IgD-negative memory B cell (primary cell): ENCODE results near the gene LGALS4. TPM values are rescaled to one million over a fixed set of nuclear protein-coding genes. Genes with fewer than 3 reads are reported as not detected.
"Not testable (repeated sequence)": the region's sequence is repeated elsewhere in the genome, so short reads cannot be mapped to it uniquely, and the experiment has no call there.

Experiments used
- H3K27ac Mint-ChIP-seq, 3 donors: one replicate each; pipeline ENCODE4 v1.8.0; 2020 to 2022; ENCODE audit warnings: mild to moderate bottlenecking in 3 of 3, mixed read lengths in 3 of 3, moderate library complexity in 1 of 3
- H3K27me3 Mint-ChIP-seq: one replicate; pipeline ENCODE4 v1.8.0; 2021; ENCODE audit warnings: mixed read lengths
- H3K36me3 Mint-ChIP-seq: one replicate; pipeline ENCODE4 v1.8.0; 2020; ENCODE audit warnings: mild to moderate bottlenecking, mixed read lengths
- H3K4me1 Mint-ChIP-seq, 3 donors: one replicate each; pipeline ENCODE4 v1.8.0; 2020 to 2022; ENCODE audit warnings: mixed read lengths in 3 of 3, mild to moderate bottlenecking in 1 of 3
- H3K4me3 Mint-ChIP-seq, 4 donors: one replicate each; pipeline ENCODE4 v1.8.0; 2020 to 2022; ENCODE audit warnings: mild to moderate bottlenecking in 4 of 4, mixed read lengths in 4 of 4, moderate library complexity in 3 of 4
- H3K9me3 Mint-ChIP-seq, 3 donors: one replicate each; pipeline ENCODE4 v1.8.0; 2020 to 2021; ENCODE audit warnings: mixed read lengths in 3 of 3, mild to moderate bottlenecking in 1 of 3
- polyA plus RNA-seq: library from polyadenylated mRNA; unstranded; fragments of 300-500 nt; fragmentation: Illumina TruSeq; gene quantifications from one replicate; pipeline ENCODE4 v1.2.3, GENCODE V29; 2021

The LGALS4 gene
- polyA plus RNA-seq, 1 donor from 2014 or later: not detected

DNA sequence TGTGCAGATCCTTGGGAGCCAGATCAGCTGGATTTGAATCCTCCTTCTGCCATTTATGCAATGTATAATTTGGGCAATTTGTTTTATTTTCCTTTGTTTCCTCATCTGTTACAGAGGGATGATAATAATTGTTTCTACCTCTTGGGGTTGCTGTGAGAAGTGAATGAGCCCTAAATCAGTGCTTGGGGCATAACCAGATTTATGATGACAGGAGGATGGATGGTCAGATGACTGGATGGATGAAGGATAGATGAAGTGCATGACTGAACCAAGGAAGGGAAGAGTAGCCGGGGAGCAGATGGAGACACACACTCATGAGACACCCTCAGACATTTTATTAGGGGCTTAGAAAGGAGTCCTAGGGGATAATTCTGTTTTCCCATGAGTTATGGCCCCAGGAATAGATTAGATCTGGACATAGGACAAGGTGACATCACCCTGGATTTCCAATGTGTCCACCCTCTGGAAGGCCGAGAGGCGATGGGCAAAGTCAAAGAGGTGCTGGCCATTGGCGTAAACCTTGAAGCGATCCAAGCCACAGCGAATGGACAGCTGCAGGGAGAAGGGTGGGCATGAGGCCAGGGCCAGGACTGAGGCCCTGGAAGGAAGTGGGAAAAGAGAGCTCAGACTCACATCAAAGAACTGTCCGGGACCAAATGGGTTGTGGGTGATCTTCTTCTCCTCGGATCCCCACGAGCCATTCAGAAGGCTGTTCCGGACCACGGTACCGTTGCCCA, 11.2 kb downstream of the LGALS4 start:
- H3K27me3 Mint-ChIP-seq: no peaks in the 10 kb centered on the region
- H3K4me1 Mint-ChIP-seq: peaks cover 0 to 3% (median 3%) of the 10 kb centered on the region in 3 donors
- H3K27ac Mint-ChIP-seq: no peak overlapping the region
- no peaks in the 10 kb centered on the region for H3K9me3 Mint-ChIP-seq
- no peak overlapping the region for H3K4me3 Mint-ChIP-seq
- H3K36me3 Mint-ChIP-seq: peaks cover 2% of the 10 kb centered on the region

- no peak overlapping the region for H3K27ac Mint-ChIP-seq
- H3K27me3 Mint-ChIP-seq: no peaks in the 10 kb centered on the region
- peaks cover 2% of the 10 kb centered on the region for H3K36me3 Mint-ChIP-seq
- H3K9me3 Mint-ChIP-seq: no peaks in the 10 kb centered on the region
- peaks cover 0 to 5% (median 2%) of the 10 kb centered on the region in 3 donors for H3K4me1 Mint-ChIP-seq
- H3K4me3 Mint-ChIP-seq: no peak overlapping the region
Observed at GRCh38 chr19:38800577-38801347, 12.0 kb downstream of the LGALS4 start.

GRCh38 chr19:38799104-38799503, 13.6 kb downstream of the LGALS4 start:
- Mint-ChIP-seq H3K9me3 (no peaks in the 10 kb centered on the region), H3K27me3 (no peaks in the 10 kb centered on the region), H3K36me3 (peaks cover 2% of the 10 kb centered on the region), H3K4me3 (no peak overlapping the region), H3K27ac (no peak overlapping the region), H3K4me1 (peaks cover 0 to 4% (median 0%) of the 10 kb centered on the region in 3 donors)

DNA sequence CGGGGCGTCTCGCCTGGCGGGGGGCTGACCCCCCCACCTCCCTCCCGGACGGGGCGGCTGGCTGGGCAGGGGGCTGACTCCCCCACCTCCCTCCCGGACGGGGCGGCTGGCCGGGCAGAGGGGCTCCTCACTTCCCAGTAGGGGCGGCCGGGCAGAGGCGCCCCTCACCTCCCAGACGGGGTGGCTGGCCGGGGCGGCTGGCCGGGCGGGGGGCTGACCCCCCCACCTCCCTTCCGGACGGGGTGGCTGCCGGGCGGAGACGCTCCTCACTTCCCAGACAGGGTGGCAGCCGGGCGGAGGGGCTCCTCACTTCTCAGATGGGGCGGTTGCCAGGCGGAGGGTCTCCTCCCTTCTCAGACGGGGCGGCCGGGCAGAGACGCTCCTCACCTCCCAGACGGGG, 15.0 kb downstream of the LGALS4 start:
- H3K36me3 Mint-ChIP-seq, H3K4me3 Mint-ChIP-seq, H3K9me3 Mint-ChIP-seq, H3K27ac Mint-ChIP-seq, H3K27me3 Mint-ChIP-seq: not testable (repeated sequence)
- peaks cover 0 to 13% (median 0%) of the 10 kb centered on the region in 3 donors for H3K4me1 Mint-ChIP-seq

- no peak overlapping the region for H3K4me3 Mint-ChIP-seq
- peaks cover 2% of the 10 kb centered on the region for H3K36me3 Mint-ChIP-seq
- H3K9me3 Mint-ChIP-seq: no peaks in the 10 kb centered on the region
- peaks cover 0 to 13% (median 0%) of the 10 kb centered on the region in 3 donors for H3K4me1 Mint-ChIP-seq
- no peaks in the 10 kb centered on the region for H3K27me3 Mint-ChIP-seq
- no peak overlapping the region for H3K27ac Mint-ChIP-seq
Observed at GRCh38 chr19:38796154-38796553, 16.6 kb downstream of the LGALS4 start.

GRCh38 chr19:38795549-38795948, 17.2 kb downstream of the LGALS4 start:
- Mint-ChIP-seq H3K9me3 (no peaks in the 10 kb centered on the region), H3K4me3 (no peak overlapping the region), H3K27me3 (no peaks in the 10 kb centered on the region), H3K36me3 (peaks cover 2% of the 10 kb centered on the region), H3K4me1 (peaks cover 0 to 13% (median 0%) of the 10 kb centered on the region in 3 donors), H3K27ac (no peak overlapping the region)

DNA sequence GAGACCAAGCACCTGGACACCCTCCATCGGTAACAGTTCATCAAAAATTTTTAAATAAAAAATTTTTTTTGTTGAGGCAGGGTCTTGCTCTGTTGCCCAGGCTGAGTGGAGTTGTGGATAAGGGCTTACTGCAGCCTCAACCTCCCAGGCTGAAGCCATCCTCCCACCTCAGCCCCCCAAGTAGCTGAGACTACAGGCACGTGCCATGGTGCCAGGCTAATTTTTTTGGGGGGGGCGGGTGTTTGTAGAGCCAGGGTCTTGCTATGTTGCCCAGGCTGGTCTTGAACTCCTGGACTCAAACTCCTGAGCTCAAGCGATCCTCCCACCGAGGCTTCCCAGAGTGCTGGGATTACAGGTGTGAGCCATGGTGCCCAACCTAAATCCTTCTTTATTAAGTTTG, 19.1 kb downstream of the LGALS4 start:
- Mint-ChIP-seq H3K27me3 (no peaks in the 10 kb centered on the region), H3K27ac (no peak overlapping the region), H3K4me3 (peak overlapping the region in 1 of 4 donors; percentile 74), H3K9me3 (no peaks in the 10 kb centered on the region), H3K4me1 (peaks cover 0 to 13% (median 0%) of the 10 kb centered on the region in 3 donors), H3K36me3 (no peaks in the 10 kb centered on the region)

DNA sequence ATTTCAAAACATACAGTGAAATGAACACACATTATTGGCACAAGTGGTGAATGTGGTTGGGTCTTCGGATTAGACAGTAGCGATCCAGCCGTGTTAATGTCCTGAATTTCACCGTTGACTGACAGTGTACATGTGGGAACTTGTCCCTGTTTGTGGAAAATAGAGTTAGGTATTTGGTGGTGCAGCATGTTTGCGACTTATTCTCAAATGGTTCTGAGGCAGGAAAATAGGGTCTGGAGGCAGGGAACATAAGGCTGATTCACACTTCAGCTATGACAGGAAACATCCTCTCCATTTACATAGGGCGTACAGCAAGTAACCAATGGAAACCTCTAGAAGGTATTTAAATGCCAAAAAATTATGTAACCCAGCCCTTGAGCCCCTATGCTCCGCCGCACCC, 19.6 kb downstream of the LGALS4 start:
- H3K4me1 Mint-ChIP-seq: peaks cover 0 to 13% (median 0%) of the 10 kb centered on the region in 3 donors
- H3K27ac Mint-ChIP-seq: no peak overlapping the region
- no peaks in the 10 kb centered on the region for H3K9me3 Mint-ChIP-seq
- H3K4me3 Mint-ChIP-seq: peak overlapping the region; percentile 45 to 75 (median 67)
- H3K27me3 Mint-ChIP-seq: no peaks in the 10 kb centered on the region
- H3K36me3 Mint-ChIP-seq: no peaks in the 10 kb centered on the region

DNA sequence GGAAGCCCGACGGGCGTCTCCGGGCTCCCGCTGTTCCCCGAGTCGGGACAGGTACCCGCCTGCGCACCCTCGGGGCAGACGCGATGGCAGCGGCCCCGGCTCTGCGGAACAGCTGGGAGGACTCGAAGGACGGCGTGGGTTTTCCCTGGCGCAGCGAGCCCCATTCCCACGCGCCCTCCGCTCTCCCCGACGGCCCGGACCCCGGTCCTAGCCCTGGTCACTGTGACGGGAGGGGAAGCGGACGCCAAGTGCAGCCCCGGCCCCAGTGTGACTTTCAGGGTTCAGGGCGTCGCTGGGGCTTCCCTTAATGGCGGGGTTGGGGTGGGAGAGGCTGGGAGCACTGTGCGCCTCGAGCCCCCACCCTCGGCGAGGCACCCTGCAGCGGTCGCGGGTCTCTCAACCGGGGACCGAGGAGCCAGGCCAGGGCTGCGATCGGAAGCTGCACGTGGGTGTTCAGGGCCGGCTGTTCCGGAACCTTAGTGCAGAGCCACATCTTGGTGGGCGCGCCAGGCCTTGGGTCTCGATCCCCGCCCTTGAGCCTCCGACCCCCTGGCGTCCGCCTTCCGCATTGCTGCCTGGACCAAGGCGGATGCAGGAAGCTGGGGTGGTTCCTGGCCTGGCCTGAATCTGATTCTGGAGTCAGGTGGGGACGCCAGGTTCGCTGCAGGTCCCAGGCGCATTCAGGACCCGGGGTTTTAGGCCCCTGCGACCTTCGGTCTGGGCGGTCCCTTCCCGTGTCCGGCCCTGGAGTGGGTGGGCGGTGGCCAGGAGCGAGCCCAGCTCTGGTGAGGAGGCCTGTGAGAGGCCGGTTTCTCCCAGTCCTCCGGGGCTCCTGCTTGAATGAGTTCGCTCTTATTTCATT, 20.3 kb downstream of the LGALS4 start:
- H3K4me1 Mint-ChIP-seq: peaks cover 0 to 13% (median 0%) of the 10 kb centered on the region in 3 donors
- no peak overlapping the region for H3K27ac Mint-ChIP-seq
- H3K9me3 Mint-ChIP-seq: no peaks in the 10 kb centered on the region
- H3K4me3 Mint-ChIP-seq: peak overlapping the region; percentile 55 to 75 (median 67)
- H3K27me3 Mint-ChIP-seq: no peaks in the 10 kb centered on the region
- H3K36me3 Mint-ChIP-seq: no peaks in the 10 kb centered on the region

DNA sequence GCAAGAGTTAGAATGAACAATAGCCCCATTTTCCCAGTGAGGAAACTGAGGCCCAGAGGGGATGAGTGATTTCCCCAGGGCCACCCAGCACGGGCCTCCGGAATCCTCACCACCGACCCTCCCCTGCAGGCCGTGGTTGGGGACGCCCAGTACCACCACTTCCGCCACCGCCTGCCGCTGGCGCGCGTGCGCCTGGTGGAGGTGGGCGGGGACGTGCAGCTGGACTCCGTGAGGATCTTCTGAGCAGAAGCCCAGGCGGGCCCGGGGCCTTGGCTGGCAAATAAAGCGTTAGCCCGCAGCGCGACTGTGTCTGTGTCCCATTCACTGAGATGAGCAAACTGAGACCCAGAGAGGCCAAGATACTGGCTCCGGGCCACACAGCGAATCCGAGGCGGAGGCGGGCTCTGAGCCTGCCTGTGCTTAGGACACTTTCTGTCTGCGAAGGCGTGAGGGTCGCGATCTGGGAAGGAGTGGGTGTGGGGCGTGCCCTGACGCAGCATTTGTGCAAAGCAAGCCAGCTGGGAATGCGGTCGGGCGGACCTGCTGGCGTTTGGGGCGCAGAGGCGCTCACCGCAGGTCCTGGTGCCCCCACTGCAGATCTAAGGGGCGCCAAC, 21.2 kb downstream of the LGALS4 start:
- not testable (repeated sequence) for H3K27ac Mint-ChIP-seq, H3K36me3 Mint-ChIP-seq, H3K9me3 Mint-ChIP-seq, H3K4me3 Mint-ChIP-seq, H3K27me3 Mint-ChIP-seq
- H3K4me1 Mint-ChIP-seq: peaks cover 0 to 13% (median 0%) of the 10 kb centered on the region in 3 donors

DNA sequence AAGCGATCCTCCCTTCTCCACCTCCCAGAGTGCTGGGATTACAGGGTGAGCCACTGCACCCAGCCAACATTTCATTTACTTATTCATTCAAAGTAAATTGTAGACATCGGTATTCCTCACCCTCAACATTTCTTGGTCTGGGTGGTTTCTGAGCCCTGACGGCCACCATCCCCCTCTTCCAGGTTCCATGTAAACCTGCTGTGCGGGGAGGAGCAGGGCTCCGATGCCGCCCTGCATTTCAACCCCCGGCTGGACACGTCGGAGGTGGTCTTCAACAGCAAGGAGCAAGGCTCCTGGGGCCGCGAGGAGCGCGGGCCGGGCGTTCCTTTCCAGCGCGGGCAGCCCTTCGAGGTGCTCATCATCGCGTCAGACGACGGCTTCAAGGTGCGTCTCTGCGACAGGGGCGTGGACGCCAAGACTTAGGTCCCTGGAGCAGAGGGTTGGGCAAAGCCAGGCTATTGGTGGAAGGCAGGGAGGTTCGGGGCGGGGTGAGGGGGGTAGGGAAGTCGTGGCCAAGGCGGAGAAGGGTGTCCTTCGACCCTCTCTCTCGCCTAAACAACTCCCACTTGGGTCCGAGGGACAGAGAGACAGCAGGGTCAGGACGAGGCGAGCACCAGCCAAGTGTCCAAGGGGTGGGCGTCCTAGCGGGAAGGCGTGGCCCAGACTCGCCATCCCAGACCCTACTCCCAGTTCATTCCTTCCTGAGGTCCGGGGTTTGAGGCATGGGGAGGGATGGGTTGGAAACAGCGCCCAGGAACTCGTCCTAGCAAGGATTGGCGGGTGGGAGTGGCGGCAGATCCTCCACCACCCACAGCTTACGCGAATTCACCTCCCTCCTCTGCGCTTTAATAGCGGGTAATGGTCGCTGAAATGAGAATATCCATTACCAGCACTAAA, 22.0 kb downstream of the LGALS4 start:
- not testable (repeated sequence) for H3K9me3 Mint-ChIP-seq, H3K27me3 Mint-ChIP-seq, H3K36me3 Mint-ChIP-seq, H3K27ac Mint-ChIP-seq, H3K4me3 Mint-ChIP-seq
- peaks cover 0 to 10% (median 0%) of the 10 kb centered on the region in 3 donors for H3K4me1 Mint-ChIP-seq

DNA sequence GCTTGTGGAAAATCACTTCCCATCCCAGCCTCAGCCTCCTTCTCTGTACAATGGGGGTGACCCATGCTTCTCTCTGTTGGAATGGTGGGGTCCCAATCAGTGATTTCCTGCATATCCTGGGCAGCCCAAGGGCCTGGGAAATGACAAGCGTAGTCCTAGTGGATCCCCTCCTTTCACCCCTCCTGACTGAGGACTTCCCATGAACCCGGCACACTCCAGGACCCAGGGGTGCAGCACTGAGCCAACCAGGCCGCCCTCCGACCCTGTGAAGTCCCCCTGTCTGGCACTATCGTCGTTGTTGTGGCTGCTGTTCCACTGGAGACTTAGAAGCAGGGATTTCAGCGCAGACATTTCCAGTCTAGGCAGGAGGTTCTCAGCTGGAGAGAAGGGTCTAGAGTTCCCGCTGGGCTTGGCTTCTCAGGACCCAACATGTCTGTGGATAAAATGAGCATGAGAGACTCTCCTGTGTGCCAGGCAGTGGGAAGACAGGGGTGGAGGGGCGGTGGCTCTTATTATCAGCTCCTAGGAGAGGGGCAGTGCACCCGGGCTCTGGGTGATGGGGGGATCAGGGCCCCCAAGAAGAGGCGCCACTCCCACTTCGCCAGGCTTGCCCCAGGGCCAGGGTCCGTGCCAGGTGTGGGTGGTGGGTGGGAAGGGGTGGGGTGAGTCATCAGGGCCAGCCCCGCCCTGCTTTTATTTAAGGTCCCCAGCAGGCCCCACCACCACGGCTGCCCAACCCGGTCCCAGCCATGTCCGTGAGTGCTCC, 24.1 kb downstream of the LGALS4 start, which contains the start of gene LGALS7B:
LGALS7B (plus strand) TSS at position 723 of the 766 bp plus-strand sequence; CDS start at position 750, 27 bp downstream.
- H3K27me3 Mint-ChIP-seq: no peaks in the 10 kb centered on the region
- peaks cover 0 to 6% (median 0%) of the 10 kb centered on the region in 3 donors for H3K4me1 Mint-ChIP-seq
- H3K9me3 Mint-ChIP-seq: no peaks in the 10 kb centered on the region
- H3K4me3 Mint-ChIP-seq: peak within 1 kb of the TSS in 1 of 4 donors; percentile 40
- no peak within 1 kb of the TSS for H3K27ac Mint-ChIP-seq
- no peaks in the 10 kb centered on the region for H3K36me3 Mint-ChIP-seq

DNA sequence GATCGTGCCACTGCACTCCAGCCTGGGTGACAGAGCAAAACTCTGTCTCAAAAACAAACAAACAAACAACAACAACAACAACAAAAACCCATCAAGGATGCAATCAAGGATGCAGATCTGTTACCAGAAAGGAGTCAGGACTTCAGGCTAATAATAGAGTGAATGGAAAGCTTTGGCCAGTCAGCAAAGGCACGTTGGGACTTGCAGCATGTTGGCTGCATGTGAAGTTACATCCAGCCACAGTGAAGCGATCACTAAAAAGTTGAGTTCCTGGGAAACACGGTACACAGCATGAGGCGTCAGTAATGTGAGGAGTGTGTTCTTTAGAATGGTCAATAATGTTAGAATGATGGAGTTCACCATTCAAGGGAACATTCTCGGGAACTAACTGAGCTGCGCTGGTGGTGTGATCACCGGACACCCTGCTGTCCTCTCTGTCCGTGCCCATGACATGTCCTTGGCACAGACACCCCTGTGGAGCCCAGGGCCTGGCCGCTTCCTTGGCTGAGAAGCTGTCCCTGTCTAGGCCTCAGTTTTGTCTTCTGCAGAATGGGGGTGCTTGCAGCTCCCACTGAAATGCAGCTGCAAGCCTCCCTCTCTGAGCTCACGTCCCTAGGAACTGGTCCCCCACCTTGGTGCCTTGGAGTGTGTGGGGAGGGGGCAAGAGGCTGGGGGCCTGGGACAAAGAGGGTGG, 26.0 kb downstream of the LGALS4 start:
- no peaks in the 10 kb centered on the region for H3K9me3 Mint-ChIP-seq
- no peaks in the 10 kb centered on the region for H3K36me3 Mint-ChIP-seq
- no peak overlapping the region for H3K27ac Mint-ChIP-seq
- no peak overlapping the region for H3K4me3 Mint-ChIP-seq
- no peaks in the 10 kb centered on the region for H3K4me1 Mint-ChIP-seq
- H3K27me3 Mint-ChIP-seq: no peaks in the 10 kb centered on the region
